Stimulated activated CD8-positive, alpha-beta memory T cell treated with anti-CD3 and anti-CD28 coated beads, Interleukin-4, amount 100 ng/mL, for 24 hours (primary cell): ENCODE measurements around the gene PHYHD1.

Experiments
- DNase-seq: peaks from one replicate; pipeline ENCODE4 v3.0.0-alpha.2; 2020; ENCODE audit warnings: low read depth

Gene PHYHD1

GRCh38 chr9:128901379-128901778, 19.4 kb upstream of the PHYHD1 start:
- no peak for DNase-seq

GRCh38 chr9:128901822-128902221, 19.0 kb upstream of the PHYHD1 start:
- DNase-seq = no peak

DNA sequence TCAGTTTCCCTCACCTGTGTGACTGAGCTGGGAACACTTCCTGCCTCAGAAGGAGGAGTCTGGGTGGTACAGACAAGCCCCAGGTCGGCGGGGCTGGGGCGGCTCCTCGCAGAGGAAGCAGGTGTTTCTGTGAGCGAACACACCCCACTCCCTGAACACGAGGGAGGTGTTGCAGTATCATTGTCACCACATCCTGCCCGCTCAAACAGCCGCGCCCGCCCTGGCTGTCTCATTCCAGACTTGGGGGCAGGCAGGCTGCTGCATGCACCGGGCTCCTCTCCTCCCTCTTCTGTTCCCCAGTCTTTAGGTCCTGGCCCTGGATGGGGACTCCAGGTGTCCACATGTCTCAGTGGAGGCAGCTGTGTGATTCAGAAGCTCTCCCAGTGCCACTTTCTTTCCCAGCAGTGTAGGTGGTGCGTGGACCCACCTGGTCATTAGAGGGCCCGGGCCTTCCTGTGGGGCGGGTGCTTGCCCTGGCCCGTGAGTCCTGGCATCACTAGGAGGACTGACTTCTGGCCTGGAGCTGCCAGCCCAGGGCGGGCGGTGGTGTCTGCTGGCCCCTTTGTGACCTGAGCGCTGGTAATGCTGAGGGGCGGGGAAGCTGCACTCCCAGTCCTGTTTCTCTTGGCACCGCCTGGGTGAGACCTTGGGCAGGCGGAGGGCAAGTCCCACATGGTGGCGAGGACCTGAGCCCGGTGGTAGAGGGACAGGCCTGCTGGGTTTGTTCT, 18.3 kb upstream of the PHYHD1 start:
- peak; percentile 76 for DNase-seq

DNA sequence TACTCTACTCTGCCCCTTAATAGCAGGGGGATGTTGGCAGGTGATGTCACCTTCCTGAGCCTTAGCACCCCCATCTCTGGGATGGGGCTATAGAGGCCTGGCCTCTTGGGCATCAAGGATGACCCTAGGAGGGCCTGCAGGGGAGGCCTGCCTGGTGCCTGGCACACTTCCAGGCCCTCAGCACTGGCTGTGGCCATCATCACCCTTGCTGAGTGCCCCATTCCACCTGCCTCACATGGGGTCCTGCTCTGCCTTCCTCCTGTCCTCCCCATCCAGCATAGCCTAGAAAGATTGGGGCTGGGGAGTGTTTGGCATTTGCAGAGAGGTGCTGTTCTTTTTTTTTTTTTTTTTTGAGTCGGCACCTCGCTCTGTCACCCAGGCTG, 17.7 kb upstream of the PHYHD1 start:
- DNase-seq = no peak

- no peak for DNase-seq
These were observed 16.7 kb upstream of the PHYHD1 start for GRCh38 chr9:128903871-128904620.

GRCh38 chr9:128905964-128906363, 14.8 kb upstream of the PHYHD1 start:
- DNase-seq = no peak

GRCh38 chr9:128906741-128907140, 14.0 kb upstream of the PHYHD1 start:
- DNase-seq = no peak

DNA sequence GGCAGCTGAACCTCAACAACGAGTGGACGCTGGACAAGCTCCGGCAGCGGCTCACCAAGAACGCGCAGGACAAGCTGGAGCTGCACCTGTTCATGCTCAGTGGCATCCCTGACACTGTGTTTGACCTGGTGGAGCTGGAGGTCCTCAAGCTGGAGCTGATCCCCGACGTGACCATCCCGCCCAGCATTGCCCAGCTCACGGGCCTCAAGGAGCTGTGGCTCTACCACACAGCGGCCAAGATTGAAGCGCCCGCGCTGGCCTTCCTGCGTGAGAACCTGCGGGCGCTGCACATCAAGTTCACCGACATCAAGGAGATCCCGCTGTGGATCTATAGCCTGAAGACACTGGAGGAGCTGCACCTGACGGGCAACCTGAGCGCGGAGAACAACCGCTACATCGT, 12.4 kb upstream of the PHYHD1 start:
- DNase-seq = no peak

DNA sequence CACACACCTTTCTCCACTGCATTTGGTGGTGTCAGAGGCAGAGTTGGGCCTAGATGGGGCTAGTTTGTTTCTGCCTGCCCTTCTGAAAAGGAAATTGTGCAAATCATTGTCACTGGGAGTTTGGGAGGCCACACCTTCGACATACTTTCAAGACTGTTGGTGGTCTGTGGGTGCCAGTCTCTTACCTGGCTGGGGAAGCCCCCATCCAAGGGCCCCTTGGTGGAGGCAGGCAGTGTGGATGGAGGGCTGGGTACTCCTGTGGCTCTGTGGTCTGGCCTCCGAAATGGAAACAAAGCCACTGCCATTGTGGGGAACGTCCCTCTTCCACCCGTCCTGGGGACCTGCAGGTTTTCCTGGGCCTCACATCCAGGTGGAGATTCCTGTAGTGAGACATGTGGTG, 10.9 kb upstream of the PHYHD1 start:
- DNase-seq = no peak

DNA sequence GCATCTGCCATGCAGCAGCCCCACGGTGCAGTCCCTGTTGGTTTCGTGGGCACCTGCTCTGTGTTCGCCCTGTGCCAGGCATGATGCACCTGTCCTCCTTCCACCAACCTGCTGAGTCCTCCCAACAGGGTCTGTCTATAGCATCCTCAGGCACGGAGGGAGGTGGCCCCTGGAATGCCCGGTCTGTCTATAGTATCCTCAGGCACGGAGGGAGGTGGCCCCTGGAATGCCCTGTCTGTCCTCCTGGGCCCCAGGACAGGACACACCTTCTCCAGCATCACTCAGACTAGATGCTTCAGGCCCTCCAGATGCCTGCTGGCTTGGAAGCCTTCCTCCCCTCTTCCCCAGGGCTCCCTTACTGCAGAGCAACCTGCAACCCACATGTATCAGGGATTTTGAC, 9.9 kb upstream of the PHYHD1 start:
- no peak for DNase-seq

GRCh38 chr9:128911529-128912035, 9.2 kb upstream of the PHYHD1 start:
- no peak for DNase-seq

DNA sequence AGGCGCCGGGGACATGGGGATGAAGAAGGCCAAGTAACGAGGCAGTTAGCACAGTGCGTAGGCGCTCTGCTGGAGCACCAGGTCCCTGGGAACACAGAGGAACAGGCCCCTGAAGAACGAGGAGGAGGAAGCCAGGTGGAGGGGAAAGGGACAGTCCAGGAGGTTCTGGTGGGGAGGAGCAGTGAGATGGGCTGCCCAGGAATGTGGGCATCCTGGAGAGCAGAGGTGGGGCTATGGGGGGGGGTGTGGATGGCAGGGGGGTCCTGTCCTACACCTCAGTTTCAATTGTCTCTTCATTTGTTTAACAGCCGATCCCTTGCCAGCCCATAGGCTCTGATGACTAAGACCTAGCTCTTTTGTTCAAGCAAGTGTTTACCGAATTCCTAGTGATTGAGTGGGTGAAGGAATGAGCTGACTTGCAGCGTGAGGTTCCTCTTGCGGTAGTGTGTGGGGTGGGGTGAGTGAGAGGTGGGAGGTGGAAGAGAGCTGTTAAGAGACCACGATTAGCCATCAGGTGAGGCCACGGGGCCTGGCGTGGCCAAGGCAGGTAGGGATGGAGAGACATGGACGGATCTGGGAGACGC, 8.4 kb upstream of the PHYHD1 start:
- DNase-seq = no peak

- no peak for DNase-seq
These were observed 7.5 kb upstream of the PHYHD1 start for GRCh38 chr9:128913048-128913900.

- no peak for DNase-seq
These were observed 6.6 kb upstream of the PHYHD1 start for GRCh38 chr9:128913995-128914772.

GRCh38 chr9:128916204-128916603, 4.6 kb upstream of the PHYHD1 start:
- no peak for DNase-seq

- DNase-seq = no peak
These were observed 4.0 kb upstream of the PHYHD1 start for GRCh38 chr9:128916745-128917144.

GRCh38 chr9:128917151-128917849, 3.5 kb upstream of the PHYHD1 start:
- DNase-seq = no peak

- DNase-seq = no peak
These were observed 1.9 kb upstream of the PHYHD1 start for GRCh38 chr9:128918921-128919320.

DNA sequence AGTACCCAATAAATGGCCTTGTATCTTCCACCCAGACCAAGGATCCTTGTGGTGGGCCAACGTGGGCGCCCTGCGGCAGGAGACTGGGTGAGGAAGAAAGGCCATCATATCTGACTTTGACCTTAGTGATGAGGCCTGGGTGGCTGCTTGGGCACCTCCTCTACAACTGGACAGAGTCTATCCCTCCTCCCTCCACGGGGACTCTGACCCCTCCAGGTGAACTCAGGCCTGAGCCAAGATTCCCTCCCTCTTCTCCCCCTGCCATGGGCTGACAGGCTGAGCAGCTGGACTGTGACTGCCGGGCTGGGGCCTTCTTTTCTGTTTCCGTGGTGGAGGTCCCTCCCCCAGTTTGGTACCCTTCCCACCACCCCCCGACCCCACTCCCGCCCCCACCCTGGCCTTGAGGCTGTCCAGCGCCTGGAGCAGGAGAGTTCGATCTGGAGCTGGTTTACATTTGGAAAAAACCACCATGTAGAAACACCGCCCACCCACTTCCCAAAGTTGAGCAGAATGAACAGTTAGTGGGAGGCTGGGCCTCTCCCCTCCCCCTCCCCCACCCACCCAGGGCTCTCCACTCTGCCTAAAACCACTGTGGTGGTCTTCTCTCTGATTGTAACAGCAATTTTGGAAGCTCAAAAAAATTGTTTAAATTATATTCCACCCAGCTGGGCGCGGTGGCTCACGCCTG, 1.2 kb upstream of the PHYHD1 start:
- DNase-seq = no peak
